HG02840 (cell line): ENCODE measurements around the gene EVI5L.
"Not testable (repeated sequence)": the region's sequence is repeated elsewhere in the genome, so short reads cannot be mapped to it uniquely, and the experiment has no call there.

Experiments
- ATAC-seq: cut with Tn5 transposase; IDR thresholded peaks from one replicate; pipeline ENCODE4 v1.9.1; 2021; ENCODE audit warnings: mild to moderate bottlenecking, moderate library complexity, moderate number of reproducible peaks; ENCODE audit not compliant: unreplicated experiment, low FRiP score

The EVI5L gene

GRCh38 chr19:7829561-7830271, at the start of gene EVI5L:
Gene EVI5L, plus strand, starts transcription at chr19:7830218. Its CDS starts 16,325 bp downstream, at chr19:7846543.
- peak; percentile 88 for ATAC-seq

- no peak for ATAC-seq
Measured at GRCh38 chr19:7781157-7781556, 48.9 kb upstream of the EVI5L start.

GRCh38 chr19:7783991-7784423, 46.0 kb upstream of the EVI5L start:
- ATAC-seq, result no peak

GRCh38 chr19:7784856-7785255, 45.2 kb upstream of the EVI5L start:
- no peak for ATAC-seq

- ATAC-seq, result no peak
Measured at GRCh38 chr19:7787141-7787540, 42.9 kb upstream of the EVI5L start.

- ATAC-seq, result no peak
Measured at GRCh38 chr19:7787602-7788177, 42.3 kb upstream of the EVI5L start.

GRCh38 chr19:7788178-7788932, 41.7 kb upstream of the EVI5L start:
- ATAC-seq, result no peak

GRCh38 chr19:7788933-7789323, 41.1 kb upstream of the EVI5L start:
- no peak for ATAC-seq

- no peak for ATAC-seq
Measured at GRCh38 chr19:7789447-7789846, 40.6 kb upstream of the EVI5L start.

- ATAC-seq, result no peak
Measured at GRCh38 chr19:7790416-7790815, 39.6 kb upstream of the EVI5L start.

- ATAC-seq, result no peak
Measured at GRCh38 chr19:7792281-7792680, 37.7 kb upstream of the EVI5L start.

- not testable (repeated sequence) for ATAC-seq
Measured at GRCh38 chr19:7792701-7793100, 37.3 kb upstream of the EVI5L start.

- ATAC-seq, result no peak
Measured at GRCh38 chr19:7793493-7793892, 36.5 kb upstream of the EVI5L start.

GRCh38 chr19:7795555-7796161, 34.4 kb upstream of the EVI5L start:
- ATAC-seq, result no peak

- ATAC-seq, result no peak
Measured at GRCh38 chr19:7799640-7800355, 30.2 kb upstream of the EVI5L start.

GRCh38 chr19:7801020-7801570, 28.9 kb upstream of the EVI5L start:
- no peak for ATAC-seq

- no peak for ATAC-seq
Measured at GRCh38 chr19:7806234-7806633, 23.8 kb upstream of the EVI5L start.

- no peak for ATAC-seq
Measured at GRCh38 chr19:7806876-7807275, 23.1 kb upstream of the EVI5L start.

- no peak for ATAC-seq
Measured at GRCh38 chr19:7808108-7808507, 21.9 kb upstream of the EVI5L start.

GRCh38 chr19:7811989-7812388, 18.0 kb upstream of the EVI5L start:
- no peak for ATAC-seq
